Stimulated activated CD8-positive, alpha-beta memory T cell treated with anti-CD3 and anti-CD28 coated beads, Interleukin-12 subunit alpha, Interleukin-12 subunit beta, amount 100 ng/mL, for 4 hours (primary cell): ENCODE results near the gene CCDC141.
A peak's percentile ranks its signal among the peaks of the same experiment; 100 is the strongest.

Experiments
- DNase-seq: peaks from one replicate; pipeline ENCODE4 v3.0.0-alpha.2; 2020; ENCODE audit warnings: low read depth

Gene CCDC141

DNA sequence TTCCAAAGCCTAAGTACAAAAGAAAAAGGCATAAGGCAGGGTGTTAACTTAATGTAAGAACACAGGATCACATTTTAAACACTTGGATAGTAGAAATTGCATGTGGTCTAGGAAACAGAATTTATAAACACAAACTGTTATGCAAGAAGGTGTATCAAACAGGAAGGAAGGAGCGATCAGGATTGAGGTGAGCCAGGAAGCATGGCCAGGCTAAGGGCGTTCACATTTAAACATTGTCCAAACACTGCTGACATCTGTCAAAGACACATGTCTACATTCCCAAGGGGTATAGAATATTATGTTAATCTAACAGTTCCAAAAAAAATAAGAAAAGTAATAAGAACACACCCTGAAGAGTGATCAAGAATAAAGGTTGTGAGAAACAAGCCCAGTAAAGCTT, 71.3 kb downstream of the CCDC141 start:
- DNase-seq = no peak

GRCh38 chr2:178976351-178976750, 73.6 kb downstream of the CCDC141 start:
- no peak for DNase-seq

DNA sequence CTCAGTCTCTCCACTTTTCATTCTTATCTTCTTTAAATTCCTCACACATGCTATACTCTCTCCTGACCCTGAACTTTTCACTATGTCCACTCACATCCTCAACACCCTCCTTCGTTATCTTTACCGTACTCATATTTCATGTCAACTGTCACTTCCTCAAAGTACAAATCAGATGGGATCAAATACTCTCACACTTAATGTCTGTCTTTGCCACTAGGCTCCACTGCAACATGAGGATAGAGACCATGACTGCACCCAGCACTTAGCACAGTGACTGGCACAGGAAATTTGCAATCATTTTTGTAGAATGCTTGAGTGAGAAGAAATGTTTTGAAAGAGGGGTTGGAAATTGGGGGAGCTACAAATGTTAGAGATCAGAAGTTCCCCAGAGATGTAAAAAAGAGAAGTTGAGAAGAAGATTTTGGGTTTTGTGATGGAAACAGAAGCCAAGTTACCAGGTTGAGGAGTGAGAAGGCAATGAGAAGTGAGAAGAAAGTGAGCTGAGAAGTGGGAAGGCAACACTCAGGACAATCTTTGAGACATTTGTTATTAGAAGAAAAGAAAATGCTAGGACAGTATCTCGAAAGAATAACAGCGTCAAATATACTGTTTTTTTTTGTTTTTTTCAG, 87.0 kb downstream of the CCDC141 start:
- no peak for DNase-seq

DNA sequence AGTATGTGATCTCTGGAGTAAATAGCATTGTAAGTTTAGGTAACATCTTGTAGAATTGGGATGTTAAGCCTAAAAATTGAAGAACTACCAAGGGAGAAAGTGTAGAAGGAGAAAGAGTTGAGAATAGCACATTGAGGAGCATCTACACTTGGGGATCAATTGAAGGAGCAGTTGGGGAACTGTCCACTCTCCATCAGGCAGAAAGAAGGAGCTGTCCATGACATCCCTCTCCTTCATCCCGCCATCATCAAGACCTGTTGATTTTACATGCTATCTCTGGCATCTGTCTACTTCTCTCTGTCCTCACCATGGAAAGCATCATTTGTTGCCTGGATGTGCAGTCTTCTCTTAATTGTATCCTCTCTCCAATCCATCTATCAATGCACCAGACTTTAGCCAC, 87.8 kb downstream of the CCDC141 start:
- DNase-seq = no peak

- no peak for DNase-seq
These were observed 95.9 kb downstream of the CCDC141 start for GRCh38 chr2:178954049-178954448.

DNA sequence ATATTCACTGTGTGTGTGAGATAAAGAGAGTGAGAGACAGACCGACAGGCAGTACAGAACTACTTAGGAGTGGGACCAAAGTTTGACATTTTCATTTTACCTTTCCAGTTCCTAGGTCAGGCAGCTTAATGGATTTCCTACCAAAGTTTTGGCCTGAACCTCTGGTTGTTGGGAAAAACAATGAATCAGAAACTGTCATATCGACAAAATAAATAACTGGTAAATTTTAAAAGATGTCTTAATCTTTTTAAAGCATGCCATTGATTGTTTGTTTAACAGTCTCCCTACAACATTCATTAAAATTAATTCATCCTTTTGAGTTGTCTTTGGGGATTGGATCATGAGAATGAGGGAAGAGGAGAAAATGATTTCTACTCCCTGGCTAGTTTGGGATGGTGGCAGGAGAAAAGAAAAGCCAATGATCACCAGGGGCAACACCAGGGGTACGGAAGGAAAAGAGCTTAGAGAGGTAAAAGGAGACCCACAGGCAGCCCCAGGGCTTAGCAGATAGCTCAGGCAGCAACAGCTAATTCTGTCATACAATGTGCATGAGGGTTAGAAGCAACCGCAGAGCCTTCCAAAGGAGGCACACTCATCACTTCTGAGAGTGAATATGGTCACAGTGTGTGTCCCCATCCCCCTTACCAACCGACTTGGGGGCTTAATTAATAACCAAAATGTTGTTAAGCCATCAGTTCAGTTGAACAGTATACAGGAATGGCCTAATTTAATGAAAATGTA, 98.5 kb downstream of the CCDC141 start:
- DNase-seq = no peak

- DNase-seq = no peak
These were observed 100.4 kb downstream of the CCDC141 start for GRCh38 chr2:178949584-178949983.

GRCh38 chr2:178949151-178949550, 100.8 kb downstream of the CCDC141 start:
- no peak for DNase-seq

- DNase-seq = no peak
These were observed 102.9 kb downstream of the CCDC141 start for GRCh38 chr2:178947006-178947405.

DNA sequence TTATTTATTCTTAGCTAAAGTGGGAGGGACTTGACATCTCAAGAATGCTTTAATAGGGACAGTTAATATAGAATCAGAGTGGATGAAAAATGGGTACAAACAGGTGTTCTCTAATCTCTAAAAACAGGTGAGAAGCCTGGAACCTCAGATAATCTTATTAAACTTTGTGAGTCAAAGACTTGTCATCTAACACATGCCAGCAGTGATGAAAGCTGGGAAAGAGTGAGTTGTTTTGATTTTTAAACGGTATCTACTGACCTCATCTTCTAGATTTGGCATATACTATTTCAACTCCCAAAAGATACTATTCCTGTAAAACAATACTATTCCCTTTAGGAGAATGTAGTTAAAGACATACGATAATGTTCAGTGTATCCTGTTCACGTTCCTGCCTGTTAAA, 103.4 kb downstream of the CCDC141 start:
- no peak for DNase-seq

GRCh38 chr2:178943745-178944144, 106.2 kb downstream of the CCDC141 start:
- no peak for DNase-seq

GRCh38 chr2:178934571-178934970, 115.4 kb downstream of the CCDC141 start:
- DNase-seq = no peak

DNA sequence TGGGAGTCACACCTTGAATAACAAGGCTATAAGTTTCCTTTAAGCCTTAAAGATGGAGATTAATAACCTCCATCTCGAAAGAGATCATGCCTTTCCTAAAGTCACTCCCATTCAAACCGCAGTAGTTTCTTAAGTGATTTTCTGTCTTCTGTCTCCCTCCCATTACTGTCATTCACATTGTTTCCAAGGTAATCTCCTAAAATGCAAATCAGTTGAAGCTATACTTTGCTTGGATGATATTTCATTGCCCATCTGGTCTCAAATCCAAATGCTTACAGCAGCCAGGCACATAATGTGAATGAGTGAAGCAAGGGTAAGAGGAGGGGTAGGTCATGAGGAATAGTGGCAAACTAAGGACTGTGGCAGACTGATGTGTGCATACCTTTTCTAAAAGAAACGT, 116.4 kb downstream of the CCDC141 start:
- no peak for DNase-seq

DNA sequence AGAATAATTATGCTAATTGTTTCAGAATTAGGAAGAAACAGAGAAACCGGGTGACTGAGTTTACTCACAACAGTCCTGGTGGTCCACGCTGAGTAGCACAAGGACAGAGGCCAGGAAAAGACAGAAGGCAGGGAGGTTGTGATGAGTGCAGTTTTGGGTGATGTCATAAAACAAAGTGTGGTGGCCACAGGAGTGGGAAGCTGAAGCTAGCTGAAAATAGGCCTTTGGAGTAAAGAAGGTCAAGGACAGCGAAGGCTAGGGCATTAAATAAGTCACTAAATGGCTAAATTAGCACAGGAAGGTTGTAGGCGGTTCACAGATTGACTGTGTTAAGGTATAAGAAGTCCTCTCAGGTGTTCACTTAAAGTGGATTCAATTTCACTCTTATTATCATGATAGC, 121.9 kb downstream of the CCDC141 start:
- DNase-seq = no peak

DNA sequence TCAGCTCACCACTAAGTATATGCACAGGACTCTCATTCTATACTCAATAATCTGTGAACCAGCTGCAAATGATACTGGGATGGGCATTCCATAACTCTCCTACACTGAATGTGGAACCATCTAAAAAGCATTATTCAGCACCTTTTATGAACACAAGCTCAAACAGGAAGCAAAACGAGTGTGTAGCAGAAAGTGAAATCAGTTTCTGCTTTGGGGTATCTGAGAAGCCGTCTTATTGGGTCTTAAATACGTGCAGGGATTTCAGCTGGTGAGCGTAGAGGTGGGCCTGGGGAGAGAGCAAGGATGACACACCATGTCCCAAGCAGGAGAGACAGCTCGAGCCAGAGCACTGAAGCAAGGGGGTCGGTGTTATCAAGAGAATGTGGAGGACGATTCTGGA, 122.8 kb downstream of the CCDC141 start:
- no peak for DNase-seq

DNA sequence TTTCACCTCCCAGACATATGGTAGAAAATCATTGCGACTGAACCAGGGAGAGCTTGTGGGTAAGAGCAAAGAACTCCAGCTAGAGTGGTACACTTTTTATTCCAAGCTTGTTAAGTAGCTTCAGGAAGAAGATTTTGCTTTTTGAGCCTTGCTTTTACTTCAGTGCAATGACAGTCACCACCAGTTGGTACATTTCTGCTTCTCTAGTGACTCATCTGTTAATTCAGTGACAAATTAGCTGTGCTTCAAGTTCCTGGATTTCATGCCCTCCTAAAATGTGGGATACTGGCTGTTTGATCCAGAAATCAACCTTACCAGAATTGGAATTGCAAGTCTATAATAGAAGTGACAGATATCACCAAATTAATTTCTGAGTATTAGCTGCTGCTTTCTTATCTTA, 125.1 kb downstream of the CCDC141 start:
- no peak for DNase-seq

DNA sequence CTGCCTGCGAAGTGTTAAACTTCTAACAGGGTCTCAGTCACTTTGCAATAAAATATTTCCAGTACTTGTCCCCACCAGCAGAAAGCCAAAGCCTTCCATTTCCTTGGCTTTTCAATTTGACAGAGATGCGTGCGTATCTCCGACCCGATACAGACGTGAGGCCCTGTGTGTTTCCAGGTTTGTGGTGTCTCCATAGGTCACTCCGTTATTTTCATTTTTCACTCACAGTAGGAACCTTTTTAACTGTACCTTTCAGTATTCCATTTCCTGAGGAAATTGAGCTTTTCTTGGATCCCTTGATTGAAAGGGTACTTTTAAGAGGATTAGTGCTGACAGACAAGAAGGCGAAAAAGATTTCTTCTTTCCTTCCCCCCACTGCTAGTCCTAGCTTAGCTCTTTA, 126.4 kb downstream of the CCDC141 start:
- DNase-seq = no peak

DNA sequence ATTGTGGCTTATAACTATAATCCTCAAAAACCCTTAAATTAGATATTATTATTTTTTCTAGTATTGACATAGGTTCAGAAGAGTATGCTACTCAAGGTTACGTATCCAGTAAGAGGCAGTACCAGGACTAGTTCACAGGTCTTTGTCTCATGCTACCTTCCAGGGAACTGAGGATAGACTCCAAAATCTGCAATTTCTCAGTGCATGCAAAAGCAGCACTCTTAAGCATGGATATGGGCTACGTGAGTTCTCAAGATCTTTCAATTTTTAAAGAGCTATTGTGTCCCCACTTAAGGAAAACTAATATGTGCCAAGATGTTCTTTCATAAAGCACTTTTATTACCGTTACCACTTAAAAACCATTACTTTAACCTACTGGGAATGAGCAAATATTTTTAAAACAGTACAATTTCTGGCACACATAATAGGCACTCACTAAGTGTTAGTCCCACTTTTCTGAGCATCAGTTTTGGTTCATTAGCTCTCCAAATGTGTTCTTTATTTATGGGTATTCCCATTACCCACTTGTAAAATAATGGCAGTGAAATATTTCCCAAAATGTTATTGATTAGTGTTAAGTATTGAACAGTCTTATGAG, 128.9 kb downstream of the CCDC141 start:
- no peak for DNase-seq

- no peak for DNase-seq
These were observed 132.4 kb downstream of the CCDC141 start for GRCh38 chr2:178917555-178917954.

- no peak for DNase-seq
These were observed 134.3 kb downstream of the CCDC141 start for GRCh38 chr2:178915423-178916173.

DNA sequence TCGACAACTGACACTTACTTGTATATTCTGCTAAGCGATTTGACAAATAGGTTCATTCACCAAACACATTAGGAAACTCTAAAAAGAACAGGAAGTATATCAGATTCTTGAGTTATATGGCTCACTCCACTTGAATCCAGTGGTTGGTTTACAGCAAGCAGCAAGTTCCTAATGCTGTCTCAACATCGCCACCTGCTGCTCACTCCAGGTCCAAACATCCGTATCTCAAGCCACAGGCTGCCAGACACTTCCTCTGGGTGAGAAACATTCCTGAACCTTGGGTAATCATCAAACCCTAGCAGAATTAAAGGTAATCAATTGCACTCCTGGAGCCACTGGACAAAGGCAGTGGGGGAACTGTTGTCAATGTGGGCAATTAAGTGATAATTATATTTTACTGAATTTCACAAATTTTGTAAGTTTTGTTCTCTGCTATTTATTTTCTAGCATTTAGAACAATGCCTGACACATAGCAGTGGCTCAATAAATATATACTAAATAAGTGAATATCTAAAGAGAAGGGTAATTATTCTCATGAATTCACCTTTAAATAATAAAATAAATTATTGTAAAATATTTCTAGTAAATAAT, 135.6 kb downstream of the CCDC141 start:
- peak; percentile 24 for DNase-seq

DNA sequence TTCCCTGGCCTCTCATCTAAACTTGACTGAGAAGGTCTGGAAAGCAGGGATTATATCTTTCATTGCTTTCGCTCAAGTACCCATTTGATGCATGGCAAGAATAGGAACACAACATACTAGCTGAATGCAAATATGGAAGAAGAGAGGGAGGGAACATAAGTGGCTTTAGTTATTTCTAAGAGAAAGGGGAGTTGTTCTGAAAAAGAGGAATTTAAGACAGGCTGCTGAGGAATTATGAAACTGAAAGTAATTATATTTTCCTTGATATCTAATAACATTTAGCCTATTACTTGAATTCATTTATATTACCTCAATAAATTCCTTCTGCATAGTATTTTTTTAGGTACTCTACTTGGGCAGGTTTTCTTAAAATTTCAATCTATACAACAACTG, 136.9 kb downstream of the CCDC141 start:
- no peak for DNase-seq
